ENCODE results near the gene TCERG1L.

TCERG1L gene

DNA sequence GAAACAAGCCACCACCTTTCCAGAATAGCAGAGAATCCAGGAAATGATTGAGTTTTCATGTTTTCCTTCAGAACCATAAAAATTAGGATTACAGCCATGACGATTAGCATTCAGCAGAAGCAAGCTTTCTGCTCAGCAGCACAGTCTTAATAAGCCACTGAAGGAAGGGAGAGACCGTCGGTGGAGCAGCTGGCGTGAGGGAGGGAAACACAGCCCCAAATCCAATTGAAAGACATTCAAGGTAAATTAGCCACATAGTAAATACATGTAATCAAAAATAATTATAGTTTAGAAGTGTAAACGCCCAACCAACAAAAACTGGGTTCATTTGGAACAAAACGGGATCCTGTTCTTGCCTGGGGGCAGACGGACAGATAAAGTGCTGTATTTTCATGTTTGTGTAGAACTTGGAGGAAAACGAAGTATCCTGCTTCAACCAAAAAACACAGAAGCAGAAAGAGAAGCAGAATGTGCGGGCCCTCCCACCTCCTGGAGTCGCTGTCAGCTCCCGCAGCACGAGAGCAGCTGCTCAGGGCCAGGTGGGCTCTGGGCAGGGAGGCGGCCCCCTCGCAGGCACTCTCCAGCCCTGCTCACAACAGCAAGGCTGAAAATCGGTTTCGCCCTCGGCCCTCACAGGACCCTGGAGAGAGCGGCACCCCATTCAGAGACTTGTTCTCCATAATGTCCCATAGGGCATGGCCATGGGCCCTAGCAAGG lies 84.9 kb downstream of the TCERG1L start:
- no peak for DNase-seq (ENCODE audit: low read depth in 2 of 2)

DNA sequence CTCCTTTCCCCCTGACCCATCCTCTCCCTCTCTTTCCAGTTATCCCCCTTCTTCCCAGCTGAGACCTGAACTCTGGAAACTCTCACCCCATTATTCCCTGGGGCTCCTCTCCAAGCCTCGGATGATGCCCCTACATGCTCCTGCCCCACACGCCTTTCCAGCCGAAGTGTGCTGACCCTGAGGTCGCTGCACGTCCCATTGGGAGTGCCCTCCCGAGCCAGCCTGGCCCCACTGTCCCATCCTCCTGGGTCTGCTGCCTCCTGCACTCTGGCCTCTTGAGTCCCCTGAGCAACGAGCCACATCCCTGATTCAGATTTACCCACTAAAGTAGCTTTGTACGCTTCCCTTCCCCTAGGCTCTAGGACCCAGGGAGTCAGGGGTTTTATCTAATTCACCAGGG lies 87.4 kb downstream of the TCERG1L start:
- no peak for DNase-seq (ENCODE audit: low read depth in 2 of 2)

DNA sequence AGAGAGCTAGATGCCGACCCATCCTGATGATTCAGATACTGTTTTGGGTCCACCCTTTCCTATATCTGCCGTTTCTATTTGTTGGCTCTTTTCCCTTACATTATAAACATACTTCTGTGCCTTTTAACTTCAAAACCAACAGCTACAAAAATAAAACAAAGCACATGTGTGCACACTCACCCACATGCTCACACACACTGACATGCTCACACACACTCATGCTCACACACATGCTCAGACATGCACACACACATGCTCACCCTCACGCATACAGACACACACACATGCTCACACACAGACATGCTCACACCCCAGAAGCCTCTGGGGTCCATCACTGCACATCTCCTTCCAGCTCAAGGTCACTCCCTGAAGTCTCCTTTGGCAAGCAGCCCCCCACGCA lies 88.1 kb downstream of the TCERG1L start:
- no peak for DNase-seq (ENCODE audit: low read depth in 2 of 2)

DNA sequence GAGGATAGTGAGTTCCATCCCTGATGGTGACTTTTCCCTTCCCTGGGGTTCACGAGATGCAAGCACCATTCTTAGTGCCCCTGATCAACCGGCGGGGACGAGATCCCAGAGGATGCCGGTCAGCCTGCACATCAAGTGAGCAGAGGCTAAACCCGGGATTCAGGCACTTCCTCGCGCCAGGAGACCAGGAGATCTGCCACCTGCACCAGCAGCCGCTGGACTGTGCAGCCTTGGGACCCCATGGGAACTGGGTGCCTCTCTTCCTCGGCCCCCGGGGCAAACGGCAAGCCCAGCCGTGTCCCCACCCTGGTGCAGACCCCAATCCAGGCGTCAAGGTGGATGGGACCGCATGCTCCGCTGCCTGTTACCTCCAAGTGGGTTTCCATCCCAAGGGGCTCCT lies 88.5 kb downstream of the TCERG1L start:
- no peak for DNase-seq (ENCODE audit: low read depth in 2 of 2)

DNA sequence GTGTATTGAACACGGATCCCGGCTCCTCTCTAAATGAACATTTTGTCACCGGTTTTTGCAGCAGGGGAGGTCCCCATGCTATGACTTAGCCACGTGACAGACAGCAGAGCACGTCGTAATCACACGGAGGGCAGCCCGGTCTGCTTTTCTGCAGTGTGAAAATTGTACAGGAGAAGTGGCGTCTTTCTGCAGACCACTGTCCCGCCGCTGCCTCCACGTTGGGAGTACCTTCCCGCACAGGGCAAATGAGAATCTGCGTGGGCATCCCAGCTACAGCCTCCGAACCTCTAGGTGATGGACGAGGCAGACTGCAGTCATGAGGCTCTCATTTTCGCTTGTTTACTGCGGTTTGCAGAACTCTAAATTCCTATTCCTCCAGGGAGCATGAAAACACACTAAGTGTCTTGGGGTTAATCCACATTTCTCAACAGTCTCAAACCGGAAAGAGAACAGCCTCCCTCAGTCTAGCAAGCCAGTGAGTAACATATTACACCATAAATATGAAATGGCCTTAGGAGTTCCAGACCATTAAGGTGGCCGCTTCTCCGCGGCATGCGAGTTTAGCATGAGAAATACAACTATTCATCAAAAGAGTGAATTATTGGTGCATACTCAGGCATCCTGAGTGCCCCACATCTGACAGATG lies 89.8 kb downstream of the TCERG1L start:
- no peak for DNase-seq (ENCODE audit: low read depth in 2 of 2)

DNA sequence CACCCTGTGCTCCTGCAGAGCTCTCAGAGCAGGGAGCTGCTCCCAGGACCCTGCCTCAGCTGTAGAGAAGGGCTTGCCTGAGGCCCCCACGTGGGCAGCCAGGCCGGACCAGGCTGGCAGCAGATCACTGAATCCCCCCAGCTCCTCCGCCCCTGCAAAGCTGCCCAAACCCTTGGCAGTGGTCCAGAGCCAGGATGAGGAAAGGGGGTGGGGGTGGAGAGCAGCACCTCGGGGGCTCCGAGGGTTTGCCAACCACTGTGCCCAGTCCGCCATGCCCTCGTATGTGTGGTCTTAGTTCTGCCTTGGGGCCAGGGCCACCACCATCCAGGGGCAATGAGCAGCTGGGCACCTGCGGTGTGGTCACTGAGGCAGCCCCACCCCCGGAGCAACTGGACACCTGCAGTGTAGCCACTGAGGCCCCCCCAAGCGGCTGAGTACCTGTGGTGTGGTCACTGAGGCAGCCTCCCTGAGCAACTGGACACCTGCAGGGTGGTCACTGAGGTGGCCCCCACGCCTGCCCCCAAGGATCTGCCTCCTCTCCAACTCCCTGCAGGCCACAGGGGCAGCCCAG lies 90.8 kb downstream of the TCERG1L start:
- no peak for DNase-seq (ENCODE audit: low read depth in 2 of 2)

DNA sequence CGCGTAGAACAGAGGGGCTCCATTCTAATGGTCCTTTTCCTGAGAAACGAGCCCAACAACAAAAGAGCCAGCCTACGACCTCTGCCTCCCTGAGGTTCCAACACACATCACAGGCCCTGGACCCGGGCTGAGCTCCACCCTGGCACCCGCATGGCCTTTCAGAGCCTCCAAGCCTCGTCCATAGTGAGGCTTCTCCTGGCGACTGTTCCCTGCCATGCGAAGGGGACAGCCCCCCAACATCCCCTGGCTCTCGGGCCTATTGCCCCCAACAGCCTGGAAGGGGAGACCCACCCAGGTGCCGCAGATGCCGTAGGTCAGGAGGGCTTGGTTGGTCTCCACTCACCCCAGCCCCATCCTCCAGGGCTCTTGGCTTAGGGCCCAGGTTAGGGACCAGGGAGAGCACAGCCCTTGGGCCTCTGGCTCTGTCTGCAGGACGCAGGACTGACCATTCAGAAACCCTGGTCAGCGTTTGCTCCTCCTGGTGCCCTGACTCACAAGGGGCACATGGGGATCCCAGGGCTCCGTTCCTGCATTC lies 91.5 kb downstream of the TCERG1L start:
- DNase-seq (ENCODE audit: low read depth in 2 of 2): no peak

DNA sequence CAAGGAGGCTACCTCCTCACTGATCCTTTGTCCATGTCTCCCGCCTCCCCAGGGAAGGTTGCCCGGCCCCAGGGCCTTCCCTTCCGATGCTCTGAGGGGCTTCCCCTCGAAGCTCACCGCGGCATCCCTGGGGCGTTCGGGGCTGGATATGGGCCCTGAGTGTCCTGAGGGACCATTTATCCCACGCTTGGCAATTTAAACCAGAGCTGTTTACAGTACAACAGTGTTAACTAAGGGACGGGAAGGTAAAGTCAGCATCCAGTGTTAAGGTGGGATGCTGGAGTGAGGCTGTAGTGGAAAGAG lies 92.0 kb downstream of the TCERG1L start:
- DNase-seq (ENCODE audit: low read depth in 2 of 2): no peak

DNA sequence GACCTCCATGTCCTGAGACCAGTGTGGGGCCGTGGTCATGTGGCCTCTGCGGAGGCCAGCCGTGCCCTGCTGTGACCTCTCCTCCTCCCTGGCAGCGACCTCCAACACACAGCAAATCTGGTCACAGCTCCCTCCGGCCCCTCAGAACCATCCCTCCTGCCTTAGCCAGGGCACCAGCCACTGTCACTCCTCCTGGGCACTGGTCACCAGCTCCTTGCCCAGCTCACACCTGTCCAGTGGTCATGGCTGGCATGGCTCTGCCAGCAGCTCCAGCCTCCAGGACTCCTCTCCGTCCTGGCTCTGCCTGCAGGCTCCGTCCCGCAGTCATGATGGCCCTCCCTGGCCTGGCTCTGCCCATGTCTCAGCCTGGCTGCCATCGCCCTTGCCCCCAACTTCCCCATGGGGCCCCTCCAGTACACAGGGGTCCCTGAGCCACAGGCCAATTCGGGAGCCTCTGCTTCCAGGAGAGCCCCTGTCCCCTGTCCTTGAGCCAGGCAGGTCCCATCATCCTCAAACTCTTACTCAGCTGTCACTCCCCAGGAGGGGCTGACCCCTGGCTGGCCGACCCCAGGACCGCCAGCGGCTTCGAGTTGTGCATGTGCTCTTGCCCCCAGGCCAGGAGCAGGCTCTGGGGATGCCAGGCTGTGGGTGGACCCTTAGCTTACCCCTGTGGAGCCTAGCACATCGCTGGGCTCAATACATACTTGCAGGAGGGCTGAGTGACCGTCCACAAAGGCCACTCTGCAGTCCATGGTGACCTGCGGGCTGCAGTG lies 92.5 kb downstream of the TCERG1L start:
- no peak for DNase-seq (ENCODE audit: low read depth in 2 of 2)

DNA sequence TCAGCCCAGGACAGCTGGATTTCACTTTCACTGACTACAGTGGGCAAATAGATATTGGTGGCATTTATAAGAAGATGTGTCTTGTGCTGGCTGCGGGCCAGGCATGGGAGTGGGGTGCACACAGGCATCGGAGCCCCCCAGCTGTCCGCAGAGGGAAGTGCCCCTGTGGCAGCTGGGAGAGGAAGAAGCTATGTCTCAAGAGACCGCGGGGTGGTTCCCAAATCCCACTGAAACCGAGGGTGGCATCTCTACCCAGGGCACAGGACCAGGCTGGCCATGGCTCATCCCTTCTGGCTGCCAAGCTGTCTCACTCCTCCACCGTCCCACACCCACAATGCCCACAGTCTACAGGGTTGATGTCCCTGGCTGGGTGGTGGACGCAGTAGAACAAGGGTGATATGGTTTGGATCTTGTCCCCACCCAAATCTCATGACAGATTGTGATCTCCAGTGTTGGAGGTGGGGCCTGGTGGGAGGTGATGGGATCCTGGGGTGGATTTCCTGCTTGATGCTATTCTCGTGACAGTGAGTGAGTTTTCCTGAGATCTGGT lies 94.8 kb downstream of the TCERG1L start:
- no peak for DNase-seq (ENCODE audit: low read depth in 2 of 2)

DNA sequence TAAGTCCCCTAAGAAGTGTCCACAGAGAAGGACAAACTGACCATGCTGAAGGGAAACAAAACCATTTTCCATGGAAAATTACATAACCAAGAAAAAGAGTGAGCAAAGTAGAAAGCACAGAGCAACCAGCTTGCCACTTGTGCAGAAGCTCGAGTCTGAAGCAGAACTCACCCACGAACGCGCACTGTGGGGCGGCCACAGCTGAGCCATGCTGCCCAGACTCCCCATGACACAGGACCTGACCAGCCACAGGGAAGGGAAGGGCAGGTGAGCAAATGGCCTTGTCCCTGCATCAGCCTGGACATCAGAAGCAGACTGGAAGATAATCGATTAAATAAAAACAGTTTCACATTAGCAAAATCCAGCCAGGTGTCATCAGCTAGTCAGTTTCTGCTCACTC lies 95.7 kb downstream of the TCERG1L start:
- DNase-seq (ENCODE audit: low read depth in 2 of 2): no peak

DNA sequence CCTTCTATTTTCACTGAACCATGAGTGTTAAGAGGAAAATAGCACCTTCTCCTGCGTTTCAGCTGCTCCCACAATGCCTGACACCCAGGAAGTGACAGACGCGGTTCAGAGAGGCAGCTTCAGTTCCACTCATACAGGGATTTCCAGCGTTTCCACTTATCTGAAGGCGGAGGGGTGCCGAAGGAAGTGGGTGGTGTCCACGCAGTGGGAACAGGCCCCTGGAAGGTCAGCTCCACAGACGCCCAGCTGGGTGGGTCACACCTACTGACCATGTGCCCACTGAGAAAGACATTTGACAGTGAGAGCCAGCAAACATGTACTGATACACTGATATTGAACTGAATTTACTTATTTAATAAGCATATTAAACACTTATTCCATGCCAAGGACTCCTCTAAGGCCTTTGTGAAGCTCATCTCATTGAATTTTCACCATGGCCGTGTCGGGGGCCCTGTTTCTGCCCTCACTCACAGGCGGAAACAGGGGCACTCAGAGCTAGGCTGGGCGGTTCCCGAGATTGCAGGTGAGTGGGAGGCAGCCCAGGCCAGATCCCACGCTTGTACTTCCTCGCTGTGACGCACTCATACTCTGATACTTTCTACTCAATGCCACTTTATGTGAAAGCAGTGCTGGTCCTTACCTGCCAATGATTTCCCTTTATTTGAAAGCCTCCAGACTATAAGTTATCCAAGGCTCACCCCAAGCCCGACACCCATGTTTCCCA lies 96.8 kb downstream of the TCERG1L start:
- no peak for DNase-seq (ENCODE audit: low read depth in 2 of 2)

DNA sequence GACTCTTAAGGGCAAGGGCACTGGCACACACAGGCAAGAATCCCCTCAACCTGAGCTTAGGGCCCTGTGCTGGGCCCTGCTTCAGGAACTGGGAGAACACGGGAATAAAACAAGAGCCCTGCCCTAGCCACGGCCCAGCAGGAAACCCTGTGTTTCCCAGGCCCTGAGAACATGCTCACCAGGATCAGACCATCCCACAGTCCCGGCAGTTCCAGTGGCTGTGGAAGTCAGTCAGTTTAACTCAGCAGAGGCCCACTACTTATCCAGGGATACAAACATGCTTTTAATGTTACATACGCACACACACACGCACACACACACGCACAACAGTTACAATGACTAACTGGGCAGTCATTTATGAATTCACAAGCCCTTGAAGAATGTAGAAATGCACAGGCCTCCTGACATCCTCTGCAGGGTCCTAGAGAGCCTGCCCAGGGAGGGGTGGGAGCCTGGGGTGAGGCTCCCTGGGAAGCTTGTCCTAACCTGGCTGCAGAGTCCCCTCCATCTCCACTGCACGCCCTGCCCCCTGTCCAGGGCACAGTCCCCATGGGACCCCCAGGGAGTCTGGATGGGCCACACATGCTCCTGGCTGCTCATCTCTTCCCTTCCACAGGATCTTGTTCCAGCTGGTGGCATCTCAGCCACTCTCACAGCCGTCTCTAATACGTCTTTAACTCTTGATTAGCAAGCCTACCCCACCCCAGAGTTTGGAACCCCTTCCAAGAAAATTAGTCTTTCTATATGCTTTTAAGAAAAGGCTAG lies 97.6 kb downstream of the TCERG1L start:
- no peak for DNase-seq (ENCODE audit: low read depth in 2 of 2)

DNA sequence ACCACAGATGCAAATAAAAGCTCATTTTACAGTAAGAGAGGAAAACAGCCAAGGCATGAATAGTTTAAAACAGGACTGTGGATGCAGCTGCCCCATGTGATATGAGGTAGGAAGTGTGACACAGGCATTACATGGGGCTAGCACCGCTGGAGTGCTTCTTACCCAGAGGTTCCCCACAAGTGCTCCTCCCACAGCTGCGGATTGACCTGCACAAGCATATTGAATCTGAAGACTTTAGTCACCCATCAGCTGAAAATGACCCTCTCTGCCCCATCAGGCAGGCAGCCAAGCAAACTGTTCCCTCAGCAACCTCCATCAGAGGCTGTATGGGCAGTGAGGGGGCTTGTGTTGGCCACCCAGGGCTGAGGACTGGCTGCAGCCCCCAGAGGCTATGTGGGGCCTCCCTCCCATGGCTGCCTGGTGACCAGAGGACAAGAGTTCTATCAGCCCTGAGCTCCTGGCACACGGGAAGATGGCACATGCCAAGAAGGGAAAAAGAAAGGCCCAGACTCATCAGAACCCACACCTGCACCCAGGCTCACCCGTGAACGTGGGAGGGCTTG lies 98.7 kb downstream of the TCERG1L start:
- no peak for DNase-seq (ENCODE audit: low read depth in 2 of 2)

DNA sequence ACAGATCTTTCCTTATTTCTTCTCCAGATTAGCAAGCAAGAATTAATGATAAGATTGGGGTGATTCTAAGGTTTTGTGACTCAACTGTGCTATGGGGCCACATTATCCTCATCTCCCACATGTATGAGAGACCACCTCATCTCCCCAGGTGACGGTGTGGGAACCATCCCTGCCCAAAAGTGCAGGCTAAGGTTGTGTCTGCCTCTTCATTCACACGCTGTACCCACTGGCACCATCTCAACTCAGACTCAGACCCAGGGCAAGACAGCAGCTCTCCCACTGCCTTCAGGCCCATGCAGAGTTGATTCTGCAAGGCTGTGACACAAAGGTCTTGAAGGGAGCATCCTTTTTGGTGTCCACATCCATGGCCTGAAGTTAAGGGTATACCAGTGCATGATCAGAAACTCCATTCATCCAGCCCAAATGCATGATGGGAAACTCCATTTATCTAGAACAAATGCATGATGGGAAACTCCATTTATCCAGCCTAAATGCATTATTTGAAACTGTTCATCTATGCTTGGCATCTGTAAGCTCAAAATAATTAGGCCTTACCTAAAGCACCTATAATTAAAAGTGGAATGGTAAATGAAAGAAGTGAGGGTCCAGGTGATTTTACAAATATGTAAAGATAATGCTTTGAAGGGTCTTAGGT lies 99.4 kb downstream of the TCERG1L start:
- DNase-seq (ENCODE audit: low read depth in 2 of 2): no peak

DNA sequence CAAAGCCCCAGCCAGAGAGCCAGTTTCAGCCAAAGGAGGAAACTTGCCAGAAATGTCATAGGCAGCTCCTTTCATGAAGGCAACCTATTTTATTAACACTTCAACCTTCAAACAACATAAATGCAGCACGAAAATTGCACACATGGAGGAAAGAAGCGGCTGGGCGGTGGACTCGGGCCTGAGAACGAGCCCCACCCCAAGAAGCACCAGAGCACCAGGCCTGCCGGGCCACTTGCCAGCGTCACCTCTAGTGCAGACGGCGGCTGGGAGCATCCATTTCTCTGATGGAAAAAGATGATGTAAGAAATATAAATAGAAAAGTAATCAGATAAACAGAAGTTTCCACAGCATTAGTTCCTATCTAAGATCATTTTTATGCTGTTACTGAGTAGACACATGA lies 100.0 kb downstream of the TCERG1L start:
- no peak for DNase-seq (ENCODE audit: low read depth in 2 of 2)

DNA sequence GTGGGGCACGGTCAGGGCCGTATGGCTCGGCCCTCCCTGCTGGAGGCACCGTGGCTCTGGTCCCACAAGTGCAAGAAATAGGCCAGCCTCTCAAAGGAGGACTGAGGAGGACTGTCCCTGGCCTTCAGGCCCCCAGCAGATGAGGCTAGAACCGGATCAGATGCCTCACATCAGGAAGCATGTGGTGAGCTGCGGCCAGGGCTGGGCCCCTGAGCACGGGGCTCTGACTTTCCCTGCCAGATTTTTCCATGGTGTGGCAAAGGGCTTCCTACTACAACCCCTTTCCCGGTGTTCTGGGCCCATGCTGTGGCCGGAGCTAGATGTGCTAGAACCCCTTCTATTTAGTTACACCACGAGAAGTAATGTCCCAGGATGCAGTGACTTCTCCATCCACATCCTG lies 100.4 kb downstream of the TCERG1L start:
- DNase-seq (ENCODE audit: low read depth in 2 of 2): no peak

DNA sequence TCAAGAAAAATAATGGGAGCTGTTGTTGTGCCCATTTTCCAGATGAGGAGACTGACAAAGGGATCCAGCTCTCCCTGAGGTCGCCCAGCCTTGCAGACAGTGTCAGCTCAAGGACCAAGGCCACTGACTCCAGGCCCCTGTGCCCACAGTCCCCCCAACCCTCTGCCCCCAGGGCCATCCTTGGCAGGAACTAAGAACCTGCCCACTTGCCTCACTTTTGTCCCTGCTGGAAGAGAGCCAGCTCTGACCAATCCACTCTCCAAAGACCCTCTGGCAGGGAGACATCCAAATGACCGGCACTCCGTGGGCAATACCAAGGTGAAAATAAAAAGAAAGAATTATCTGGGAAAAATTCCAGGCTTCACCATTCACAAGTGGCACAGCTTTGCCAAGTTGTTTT lies 101.3 kb downstream of the TCERG1L start:
- DNase-seq (ENCODE audit: low read depth in 2 of 2): no peak

DNA sequence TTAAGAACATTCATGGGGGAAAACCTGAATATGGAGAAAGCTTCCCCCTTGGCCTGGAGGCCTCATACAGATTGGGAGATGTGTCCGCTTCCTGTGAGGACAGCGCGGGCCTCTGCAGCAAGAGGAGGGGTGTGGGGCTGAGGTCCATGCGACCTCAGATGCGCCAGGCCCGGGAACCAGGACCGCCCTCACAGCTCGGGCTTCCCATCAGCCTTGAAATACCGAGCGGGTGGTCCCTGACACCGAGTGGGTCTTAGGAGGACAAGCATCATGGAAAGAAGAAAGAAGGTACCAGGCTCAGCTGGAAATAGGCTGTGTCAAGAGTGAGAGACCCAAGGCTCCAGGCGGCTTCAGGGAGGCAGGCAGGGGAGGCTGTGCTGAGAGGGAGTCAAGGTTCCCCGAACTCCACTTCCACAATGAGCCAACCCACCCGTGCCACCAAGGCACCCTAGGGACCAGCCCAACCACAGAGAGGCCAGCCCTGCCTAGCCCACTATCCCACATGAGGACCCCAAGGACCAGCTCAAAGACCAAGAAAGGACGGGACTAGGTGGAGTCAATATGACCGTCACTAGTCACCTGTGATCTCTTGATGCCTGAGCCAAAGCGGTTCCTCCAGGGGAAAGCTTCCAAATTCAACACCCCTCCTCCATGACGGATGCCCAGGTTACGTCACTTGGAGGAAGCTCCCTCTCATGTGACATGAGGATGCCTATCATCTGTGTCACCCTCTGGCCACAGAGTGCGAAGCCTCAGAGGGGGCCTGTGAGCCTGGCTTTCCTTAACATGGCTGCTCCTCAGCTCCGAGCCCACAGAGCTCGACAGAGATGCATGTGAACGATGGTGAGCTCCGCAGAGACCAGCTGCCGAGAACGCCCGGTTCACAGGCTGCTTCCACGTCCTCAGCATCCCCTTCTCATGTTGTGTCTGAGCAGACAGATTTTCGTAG lies 103.7 kb downstream of the TCERG1L start:
- no peak for DNase-seq (ENCODE audit: low read depth in 2 of 2)

Measured in stimulated activated CD8-positive, alpha-beta memory T cell treated with anti-CD3 and anti-CD28 coated beads, Interleukin-2, amount 100 ng/mL, for 48 hours (primary cell).